Measurements from ENCODE around the gene ETFDH. TPM values are rescaled to one million over a fixed set of nuclear protein-coding genes. Genes with fewer than 3 reads are reported as not detected.

The ETFDH gene
- total and polyA plus RNA-seq, 2 experiments from 2014 or later: 11.4 to 17.7 TPM

- TF ChIP-seq NANOG (IDR thresholded peaks at IDR 0.05; ENCODE audit: borderline replicate concordance) (no peak), POLR2AphosphoS5 (IDR thresholded peaks at IDR 0.05; ENCODE audit: low read depth) (no peak), REST (IDR thresholded peaks at IDR 0.05; ENCODE audit: unreplicated experiment) (no peak), ZNF331 (CRISPR knock-in tag; IDR thresholded peaks at IDR 0.05; ENCODE audit: low read depth) (no peak), JUNB (IDR thresholded peaks at IDR 0.05; ENCODE audit: unreplicated experiment) (no peak), EZH2phosphoT487 (IDR thresholded peaks at IDR 0.05; ENCODE audit: unreplicated experiment) (no peak), STAT1 (IDR thresholded peaks at IDR 0.05; ENCODE audit: unreplicated experiment) (no peak), ZNF114 (CRISPR knock-in tag; IDR thresholded peaks at IDR 0.05) (no peak), CREB1 (CRISPR knock-in tag; IDR thresholded peaks at IDR 0.05; ENCODE audit: low read depth) (no peak), EZH2 (IDR thresholded peaks at IDR 0.05; ENCODE audit: low read depth, unreplicated experiment) (no peak)
- TF ChIP-seq, protein P1, sequence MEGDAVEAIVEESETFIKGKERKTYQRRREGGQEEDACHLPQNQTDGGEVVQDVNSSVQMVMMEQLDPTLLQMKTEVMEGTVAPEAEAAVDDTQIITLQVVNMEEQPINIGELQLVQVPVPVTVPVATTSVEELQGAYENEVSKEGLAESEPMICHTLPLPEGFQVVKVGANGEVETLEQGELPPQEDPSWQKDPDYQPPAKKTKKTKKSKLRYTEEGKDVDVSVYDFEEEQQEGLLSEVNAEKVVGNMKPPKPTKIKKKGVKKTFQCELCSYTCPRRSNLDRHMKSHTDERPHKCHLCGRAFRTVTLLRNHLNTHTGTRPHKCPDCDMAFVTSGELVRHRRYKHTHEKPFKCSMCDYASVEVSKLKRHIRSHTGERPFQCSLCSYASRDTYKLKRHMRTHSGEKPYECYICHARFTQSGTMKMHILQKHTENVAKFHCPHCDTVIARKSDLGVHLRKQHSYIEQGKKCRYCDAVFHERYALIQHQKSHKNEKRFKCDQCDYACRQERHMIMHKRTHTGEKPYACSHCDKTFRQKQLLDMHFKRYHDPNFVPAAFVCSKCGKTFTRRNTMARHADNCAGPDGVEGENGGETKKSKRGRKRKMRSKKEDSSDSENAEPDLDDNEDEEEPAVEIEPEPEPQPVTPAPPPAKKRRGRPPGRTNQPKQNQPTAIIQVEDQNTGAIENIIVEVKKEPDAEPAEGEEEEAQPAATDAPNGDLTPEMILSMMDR (conservative IDR thresholded peaks at IDR 0.05; ENCODE audit: low read depth in 2 of 2): no peak
These were observed 16.7 kb downstream of the ETFDH start (continued) for GRCh38 chr4:158688813-158689212.

DNA sequence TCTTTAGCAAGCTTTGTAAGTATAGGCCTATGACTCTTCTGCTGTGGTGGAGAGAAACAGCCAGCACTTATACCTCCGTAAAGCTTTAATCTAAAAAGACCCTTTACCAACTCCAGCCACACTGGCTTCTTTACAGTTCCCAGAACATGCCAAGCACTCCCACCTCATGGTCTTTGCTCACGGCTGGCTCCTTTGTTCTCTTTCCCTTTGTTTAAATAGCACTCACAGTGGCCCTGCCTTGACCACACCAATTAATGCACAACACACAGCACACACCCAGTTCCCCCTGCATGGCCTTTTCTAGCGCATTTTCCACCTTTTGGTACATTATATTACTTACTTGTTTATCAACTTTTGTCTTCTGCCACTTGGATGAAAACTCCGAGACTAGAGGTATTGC is 32.2 kb downstream of the ETFDH start:
- TF ChIP-seq, protein P1 (conservative IDR thresholded peaks at IDR 0.05; ENCODE audit: low read depth in 2 of 2): no peak
- no peak for TF ChIP-seq JUNB (IDR thresholded peaks at IDR 0.05; ENCODE audit: unreplicated experiment)
- no peak for TF ChIP-seq EZH2phosphoT487 (IDR thresholded peaks at IDR 0.05; ENCODE audit: unreplicated experiment)
- TF ChIP-seq REST (IDR thresholded peaks at IDR 0.05; ENCODE audit: unreplicated experiment): no peak
- no peak for TF ChIP-seq ETS1 (IDR thresholded peaks at IDR 0.05)
- Mint-ChIP-seq H3K27ac (no peak overlapping the region), H3K27me3 (ENCODE audit: insufficient read depth, low read depth, poor library complexity) (peaks cover 3% of the 10 kb centered on the region), H3K4me1 (peaks cover 5% of the 10 kb centered on the region), H3K4me3 (no peak overlapping the region), H3K36me3 (ENCODE audit: low read depth) (peaks cover 16% of the 10 kb centered on the region; the same call in 2 of the 3 replicates), H3K9me3 (no peaks in the 10 kb centered on the region)
- Histone ChIP-seq H3K4me3 (no peak overlapping the region), H3K9me2 (ENCODE audit: insufficient read depth) (no peaks in the 10 kb centered on the region), H3K36me3 (ENCODE audit: insufficient read depth) (0 out of 2 replicates have a peak, but pooled peaks cover 7% of the 10 kb centered on the region), H3K4me2 (no peak overlapping the region), H2AFZ (no peak overlapping the region), H3K79me2 (replicated peaks; ENCODE audit: insufficient read depth) (no peaks in the 10 kb centered on the region), H3K4me1 (ENCODE audit: insufficient read depth) (no peaks in the 10 kb centered on the region), H3K27me3 (ENCODE audit: insufficient read depth) (no peaks in the 10 kb centered on the region), H3K27ac (ENCODE audit: low read depth) (no peak overlapping the region), H3F3A (replicated peaks; ENCODE audit: low read depth) (no peaks in the 10 kb centered on the region), H4K20me1 (replicated peaks; ENCODE audit: insufficient read depth) (no peaks in the 10 kb centered on the region)
- ATAC-seq: peak; percentile 59
- DNase-seq (ENCODE audit: low spot score): peak; percentile 14

Measured in GM23338 (cell line).